GM12878 (cell line): ENCODE data around the gene GPC6. TPM values are rescaled to one million over a fixed set of nuclear protein-coding genes. Genes with fewer than 3 reads are reported as not detected.

ENCODE experiments used
- ATAC-seq: fragments of 200-7000 bp; cut with Tn5 transposase; 3 replicates; pipeline ENCODE4 v1.9.1; 2020; ENCODE audit warnings: mild to moderate bottlenecking, moderate library complexity
- BruUV-seq: library from RNA; stranded (reverse); fragments of 400-500 nt; replicated peaks from 2 replicates; lab custom pipeline; 2021; lab: Mats Ljungman, UMichigan
- CTCF ChIA-PET: fragments of 300-600 bp; sonication (Branson Sonifier 250); formaldehyde crosslinking; extraction: SDS; loops from one replicate; lab custom pipeline; 2021; ENCODE audit warnings: inconsistent platforms; lab: Yijun Ruan, JAX
- POLR2A ChIA-PET: fragments of 350-600 bp; formaldehyde crosslinking; extraction: SDS; loops from one replicate; lab custom pipeline; 2021; ENCODE audit warnings: inconsistent platforms; lab: Charles Lee
- RAD21 ChIA-PET: fragments of 300-600 bp; sonication (Branson Sonifier 250); formaldehyde crosslinking; loops from one replicate; lab custom pipeline; 2023; ENCODE audit warnings: antibody characterized with exemption; ENCODE audit not compliant: unreplicated experiment; lab: Charles Lee
- SMC1A ChIA-PET: fragments of 300-600 bp; sonication (Branson Sonifier 250); formaldehyde crosslinking; loops from one replicate; lab custom pipeline; 2023; ENCODE audit not compliant: unreplicated experiment, uncharacterized antibody; lab: Charles Lee
- DNase-seq: peaks from one replicate; pipeline ENCODE4 v3.0.0-alpha.2; 2011; ENCODE audit warnings: low read depth, low spot score
- FAIRE-seq: peaks from 3 replicates; lab custom pipeline; 2011; peaks lifted over from hg19 to GRCh38; lab: Jason Lieb, UNC
- H2AFZ ChIP-seq: 2 replicates; pipeline ENCODE4 v1.6.0; 2011; ENCODE audit warnings: low read depth, low read length, control low read depth; ENCODE audit not compliant: control insufficient read depth
- H3K27ac ChIP-seq: 2 replicates; pipeline ENCODE4 v1.5.1; 2011; ENCODE audit warnings: control low read depth; ENCODE audit not compliant: control insufficient read depth, insufficient read depth
- H3K27me3 ChIP-seq, 2 experiments: replicated peaks in 1 of 2; 2 replicates each; pipeline versions ENCODE4 v1.6.0 to v1.6.1; 2011; ENCODE audit warnings: low read length in 1 of 2; ENCODE audit not compliant: control insufficient read depth in 2 of 2, insufficient read depth in 2 of 2
- H3K36me3 ChIP-seq, 2 experiments: 2 replicates each; pipeline ENCODE4 v1.5.1; 2011; ENCODE audit warnings: low read length in 1 of 2; ENCODE audit not compliant: control insufficient read depth in 2 of 2, insufficient read depth in 2 of 2
- H3K4me1 ChIP-seq: 2 replicates; pipeline ENCODE4 v1.6.1; 2011; ENCODE audit warnings: mild to moderate bottlenecking, low read length, moderate library complexity, mixed read lengths; ENCODE audit not compliant: control insufficient read depth, insufficient read depth
- H3K4me2 ChIP-seq: 2 replicates; pipeline ENCODE4 v1.6.0; 2011; ENCODE audit warnings: control low read depth; ENCODE audit not compliant: control insufficient read depth, insufficient read depth
- H3K4me3 ChIP-seq: fragments of 200-600 bp; sonication (generic); 2 replicates; pipeline ENCODE4 v1.5.1; 2016
- H3K79me2 ChIP-seq: 2 replicates; pipeline ENCODE4 v1.6.0; 2011; ENCODE audit warnings: low read length; ENCODE audit not compliant: control insufficient read depth, insufficient read depth
- H3K9ac ChIP-seq: 2 replicates; pipeline ENCODE4 v1.8.0; 2011; ENCODE audit warnings: low read length, control low read depth, mixed read lengths; ENCODE audit not compliant: control insufficient read depth, insufficient read depth
- H3K9me3 ChIP-seq: replicated peaks from 3 replicates; pipeline ENCODE4 v1.5.1; 2011; ENCODE audit warnings: mild to moderate bottlenecking, low read length; ENCODE audit not compliant: control insufficient read depth, insufficient read depth
- H4K20me1 ChIP-seq: 2 replicates; pipeline ENCODE4 v1.6.0; 2011; ENCODE audit not compliant: control insufficient read depth, insufficient read depth
- CHD1 ChIP-seq: IDR thresholded peaks from 2 replicates; pipeline ENCODE4 v1.6.1; 2012; ENCODE audit warnings: low read depth, low read length, improper control_type of control experiment
- EED ChIP-seq: sonication (generic); IDR thresholded peaks from 2 replicates; pipeline ENCODE4 v1.6.1; 2016; ENCODE audit warnings: antibody characterized with exemption, low read depth
- MEF2B ChIP-seq: fragments of 450-650 bp; IDR thresholded peaks from 2 replicates; pipeline ENCODE4 v1.6.1; 2018; ENCODE audit warnings: mild to moderate bottlenecking, moderate library complexity; ENCODE audit not compliant: partially characterized antibody, poor library complexity, severe bottlenecking
- PAX8 ChIP-seq: fragments of 450-650 bp; IDR thresholded peaks from 2 replicates; pipeline ENCODE4 v1.6.1; 2017; ENCODE audit warnings: mild to moderate bottlenecking, moderate library complexity
- RB1 ChIP-seq: fragments of 450-650 bp; formaldehyde crosslinking; IDR thresholded peaks from 2 replicates; pipeline ENCODE4 v1.6.1; 2017; ENCODE audit warnings: mild to moderate bottlenecking, borderline replicate concordance
- SRF ChIP-seq, 2 experiments: IDR thresholded peaks; 2 replicates each; pipeline ENCODE4 v1.6.1; 2011; ENCODE audit warnings: low read depth in 2 of 2, low read length in 2 of 2, mild to moderate bottlenecking in 1 of 2, moderate library complexity in 1 of 2
- ZZZ3 ChIP-seq: IDR thresholded peaks from 2 replicates; pipeline ENCODE4 v1.6.1; 2011; ENCODE audit warnings: low read depth; ENCODE audit not compliant: control insufficient read depth, insufficient read length
- WGBS: methylation state at CpG from one replicate; pipeline ENCODE4 v1.1.6; 2016; ENCODE audit warnings: low lambda C conversion rate; ENCODE audit not compliant: insufficient replicate concordance, insufficient coverage; ENCODE audit errors: missing lambda C conversion rate; 5-methylcytosine and 5-hydroxymethylcytosine counted together
- in situ Hi-C: fragments of 300-500 bp; cut with MboI; formaldehyde crosslinking; loops from 9 replicates; pipeline ENCODE4 v1.14.3; 2018; ENCODE audit warnings: mixed read lengths
- intact Hi-C: fragments of 100-400 bp; cut with micrococcal nuclease; formaldehyde crosslinking; loops from one replicate; pipeline ENCODE4 v1.14.2; 2022; ENCODE audit not compliant: unreplicated experiment
- polyA plus RNA-seq, 11 experiments: library from polyadenylated mRNA; depleted of rRNA in 4 of 11; unstranded in 6 of 11; stranded (reverse) in 5 of 11; fragments of >200 nt; fragmentation: Nextera tagmentation in 4 of 11; fragmentation: Illumina TruSeq in 1 of 11; extraction: Ambion mirVana in 4 of 11; extraction: Trizol in 1 of 11; gene quantifications; 1 replicate in 1 of 11; 2 replicates in 10 of 11; pipeline versions ENCODE4 v1.2.1 to v1.2.3, GENCODE V29; 2011 to 2016; ENCODE audit warnings: inconsistent platforms in 2 of 11, missing spikeins in 2 of 11, low read depth in 1 of 11
- total RNA-seq, 4 experiments: library from RNA; depleted of rRNA in 3 of 4; stranded (reverse); fragments of >200 nt in 3 of 4; fragmentation: Illumina TruSeq in 1 of 4; extraction: Trizol in 1 of 4; gene quantifications; 2 replicates each; pipeline versions ENCODE4 v1.2.1 to v1.2.3, GENCODE V29; 2013 to 2021
- TF ChIP-seq, protein P1 (sequence below): IDR thresholded peaks from 2 replicates; pipeline ENCODE4 v1.6.1; 2011; ENCODE audit warnings: borderline replicate concordance, low read depth, mild to moderate bottlenecking, moderate library complexity, mixed read lengths, low read length; ENCODE audit not compliant: insufficient read depth; ENCODE audit errors: extremely low read length
- TF ChIP-seq, protein P2 (sequence below): fragments of 450-650 bp; IDR thresholded peaks from 2 replicates; pipeline ENCODE4 v1.6.1; 2016; ENCODE audit warnings: mild to moderate bottlenecking
- TF ChIP-seq, protein P3 (sequence below): fragments of 450-650 bp; IDR thresholded peaks from 2 replicates; pipeline ENCODE4 v1.6.1; 2014; ENCODE audit warnings: mild to moderate bottlenecking
- TF ChIP-seq, protein P4 (sequence below): fragments of 450-650 bp; IDR thresholded peaks from 2 replicates; pipeline ENCODE4 v1.6.1; 2018; ENCODE audit warnings: borderline replicate concordance, mild to moderate bottlenecking; ENCODE audit not compliant: partially characterized antibody

The GPC6 gene
- total and polyA plus RNA-seq, 10 of the 15 experiments (the other 5 are each of a cell fraction or from before 2014, with no cell fraction given): 0.03 to 0.04 (median 0.03) TPM; not detected in 7

DNA sequence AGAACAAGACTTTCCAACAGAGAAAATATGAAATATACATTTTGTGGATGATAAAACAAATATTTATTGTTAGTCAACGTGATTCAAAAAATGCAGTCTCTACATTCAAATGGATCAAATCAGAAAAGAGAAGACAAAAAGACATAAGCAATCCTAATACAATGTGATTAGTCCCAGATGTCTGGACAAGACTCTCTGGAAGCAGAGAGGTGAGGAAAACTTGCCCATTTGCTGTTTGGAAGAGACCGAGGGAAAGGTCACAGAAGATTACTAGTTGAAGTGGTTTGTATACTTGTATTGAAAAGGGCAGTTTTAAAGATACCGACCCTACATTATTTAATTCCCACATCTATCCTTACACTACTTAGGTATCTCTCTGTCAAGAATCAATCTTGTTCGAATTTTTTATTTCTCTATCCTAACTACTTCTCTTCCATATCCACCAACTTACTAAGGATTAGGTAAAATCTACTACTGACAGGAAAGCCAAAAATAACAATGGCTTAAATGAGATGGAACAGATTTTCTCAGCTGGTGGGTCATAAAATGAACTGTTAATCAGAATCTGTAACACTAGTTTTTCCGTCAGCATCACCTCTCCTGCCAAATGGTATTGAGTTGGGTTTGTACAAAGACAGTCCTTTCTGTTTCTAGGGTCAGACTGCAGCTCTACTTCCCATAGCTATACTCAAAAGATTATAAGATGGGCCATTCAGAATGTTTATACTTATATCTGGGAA lies 755.7 kb downstream of the GPC6 start:
- H3K27me3 ChIP-seq: no peaks in the 10 kb centered on the region
- WGBS: 4% methylated on average over 5 of the region's 5 CpGs
- RAD21 ChIA-PET: interaction anchor here (0.6 kb wide), 1 partner anchor 1509 kb away, joined by 3 read pairs; no protein-coding TSS in a partner anchor
- no peak overlapping the region for H2AFZ ChIP-seq
- no peak overlapping the region for H3K4me2 ChIP-seq
- CTCF ChIA-PET: no interaction called here
- no peak for TF ChIP-seq PAX8
- TF ChIP-seq, protein P1, sequence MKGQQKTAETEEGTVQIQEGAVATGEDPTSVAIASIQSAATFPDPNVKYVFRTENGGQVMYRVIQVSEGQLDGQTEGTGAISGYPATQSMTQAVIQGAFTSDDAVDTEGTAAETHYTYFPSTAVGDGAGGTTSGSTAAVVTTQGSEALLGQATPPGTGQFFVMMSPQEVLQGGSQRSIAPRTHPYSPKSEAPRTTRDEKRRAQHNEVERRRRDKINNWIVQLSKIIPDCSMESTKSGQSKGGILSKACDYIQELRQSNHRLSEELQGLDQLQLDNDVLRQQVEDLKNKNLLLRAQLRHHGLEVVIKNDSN: no peak
- TF ChIP-seq RB1: no peak
- TF ChIP-seq, protein P2, sequence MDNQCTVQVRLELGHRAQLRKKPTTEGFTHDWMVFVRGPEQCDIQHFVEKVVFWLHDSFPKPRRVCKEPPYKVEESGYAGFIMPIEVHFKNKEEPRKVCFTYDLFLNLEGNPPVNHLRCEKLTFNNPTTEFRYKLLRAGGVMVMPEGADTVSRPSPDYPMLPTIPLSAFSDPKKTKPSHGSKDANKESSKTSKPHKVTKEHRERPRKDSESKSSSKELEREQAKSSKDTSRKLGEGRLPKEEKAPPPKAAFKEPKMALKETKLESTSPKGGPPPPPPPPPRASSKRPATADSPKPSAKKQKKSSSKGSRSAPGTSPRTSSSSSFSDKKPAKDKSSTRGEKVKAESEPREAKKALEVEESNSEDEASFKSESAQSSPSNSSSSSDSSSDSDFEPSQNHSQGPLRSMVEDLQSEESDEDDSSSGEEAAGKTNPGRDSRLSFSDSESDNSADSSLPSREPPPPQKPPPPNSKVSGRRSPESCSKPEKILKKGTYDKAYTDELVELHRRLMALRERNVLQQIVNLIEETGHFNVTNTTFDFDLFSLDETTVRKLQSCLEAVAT: no peak
- TF ChIP-seq, protein P3, sequence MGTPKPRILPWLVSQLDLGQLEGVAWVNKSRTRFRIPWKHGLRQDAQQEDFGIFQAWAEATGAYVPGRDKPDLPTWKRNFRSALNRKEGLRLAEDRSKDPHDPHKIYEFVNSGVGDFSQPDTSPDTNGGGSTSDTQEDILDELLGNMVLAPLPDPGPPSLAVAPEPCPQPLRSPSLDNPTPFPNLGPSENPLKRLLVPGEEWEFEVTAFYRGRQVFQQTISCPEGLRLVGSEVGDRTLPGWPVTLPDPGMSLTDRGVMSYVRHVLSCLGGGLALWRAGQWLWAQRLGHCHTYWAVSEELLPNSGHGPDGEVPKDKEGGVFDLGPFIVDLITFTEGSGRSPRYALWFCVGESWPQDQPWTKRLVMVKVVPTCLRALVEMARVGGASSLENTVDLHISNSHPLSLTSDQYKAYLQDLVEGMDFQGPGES: no peak
- TF ChIP-seq EED: no peak
- TF ChIP-seq, protein P4, sequence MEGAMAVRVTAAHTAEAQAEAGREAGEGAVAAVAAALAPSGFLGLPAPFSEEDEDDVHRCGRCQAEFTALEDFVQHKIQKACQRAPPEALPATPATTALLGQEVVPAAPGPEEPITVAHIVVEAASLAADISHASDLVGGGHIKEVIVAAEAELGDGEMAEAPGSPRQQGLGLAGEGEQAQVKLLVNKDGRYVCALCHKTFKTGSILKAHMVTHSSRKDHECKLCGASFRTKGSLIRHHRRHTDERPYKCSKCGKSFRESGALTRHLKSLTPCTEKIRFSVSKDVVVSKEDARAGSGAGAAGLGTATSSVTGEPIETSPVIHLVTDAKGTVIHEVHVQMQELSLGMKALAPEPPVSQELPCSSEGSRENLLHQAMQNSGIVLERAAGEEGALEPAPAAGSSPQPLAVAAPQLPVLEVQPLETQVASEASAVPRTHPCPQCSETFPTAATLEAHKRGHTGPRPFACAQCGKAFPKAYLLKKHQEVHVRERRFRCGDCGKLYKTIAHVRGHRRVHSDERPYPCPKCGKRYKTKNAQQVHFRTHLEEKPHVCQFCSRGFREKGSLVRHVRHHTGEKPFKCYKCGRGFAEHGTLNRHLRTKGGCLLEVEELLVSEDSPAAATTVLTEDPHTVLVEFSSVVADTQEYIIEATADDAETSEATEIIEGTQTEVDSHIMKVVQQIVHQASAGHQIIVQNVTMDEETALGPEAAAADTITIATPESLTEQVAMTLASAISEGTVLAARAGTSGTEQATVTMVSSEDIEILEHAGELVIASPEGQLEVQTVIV: no peak
- TF ChIP-seq SRF (IDR thresholded peaks at IDR 0.05; ENCODE audit: low read depth in 2 of 2, low read length in 2 of 2): no peak
- TF ChIP-seq CHD1: no peak
- TF ChIP-seq ZZZ3: no peak
- TF ChIP-seq MEF2B: no peak
- TF ChIP-seq, all 136 proteins: peak for 0
- intact Hi-C loops: no loop called here
- Histone ChIP-seq H3K27ac (no peak overlapping the region), H3K4me1 (no peaks in the 10 kb centered on the region), H3K79me2 (no peaks in the 10 kb centered on the region), H4K20me1 (no peaks in the 10 kb centered on the region), H3K9ac (no peak overlapping the region), H3K9me3 (no peaks in the 10 kb centered on the region), H3K4me3 (no peak overlapping the region), H3K36me3 (no peaks in the 10 kb centered on the region)
- POLR2A ChIA-PET: interaction anchor here (0.5 kb wide), 1 partner anchor 453 kb away, joined by 5 read pairs; no protein-coding TSS in a partner anchor
- in situ Hi-C loops: no loop called here
- DNase-seq: no peak
- BruUV-seq: no TSS peak
- ATAC-seq: no peak
- SMC1A ChIA-PET: no interaction called here
- no peak for FAIRE-seq
